GM18867 (cell line): ENCODE results near the gene XNDC1N.
"Not testable (repeated sequence)": the region's sequence is repeated elsewhere in the genome, so short reads cannot be mapped to it uniquely, and the experiment has no call there.

ENCODE experiments used
- ATAC-seq: cut with Tn5 transposase; IDR thresholded peaks from one replicate; pipeline ENCODE4 v1.9.1; 2021; ENCODE audit warnings: mild to moderate bottlenecking, moderate library complexity; ENCODE audit not compliant: unreplicated experiment

Gene XNDC1N

DNA sequence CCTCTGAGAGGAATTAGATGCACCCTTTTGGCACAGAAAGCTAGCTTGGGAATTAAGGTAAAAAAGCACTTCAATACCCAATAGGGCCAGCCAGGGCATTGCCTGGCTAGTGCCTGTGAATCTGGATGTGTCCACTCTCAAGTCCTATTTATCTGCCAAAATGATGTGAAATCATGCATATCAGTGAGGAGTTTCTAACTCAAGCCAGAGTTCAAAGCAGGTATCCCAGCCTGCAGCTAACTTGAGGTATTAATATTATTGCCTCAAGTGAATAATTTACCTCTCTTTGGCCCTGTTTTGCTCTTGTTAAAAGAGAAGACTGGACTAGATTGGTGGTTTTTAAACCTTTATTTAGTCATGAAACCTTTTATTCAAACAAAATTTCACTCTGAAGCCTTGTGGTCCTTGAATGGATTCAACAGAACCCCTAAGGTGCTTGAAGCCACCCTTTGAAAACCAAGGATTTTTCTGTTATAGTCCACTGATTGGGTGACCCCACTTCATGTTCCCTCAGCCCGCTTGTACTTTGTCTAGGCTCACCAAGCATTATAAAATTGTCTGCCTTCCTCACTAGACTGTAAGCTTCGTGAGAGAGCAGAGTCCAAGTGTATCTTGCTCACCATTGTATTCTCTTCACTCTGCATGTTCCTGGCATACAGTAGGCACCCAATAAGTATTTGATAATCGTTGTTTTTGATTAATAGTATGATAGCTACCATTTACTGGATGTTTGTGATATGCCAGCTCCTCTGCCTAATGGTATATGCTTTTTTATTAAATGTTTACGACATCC is 4.9 kb upstream of the XNDC1N start:
- ATAC-seq, result no peak

DNA sequence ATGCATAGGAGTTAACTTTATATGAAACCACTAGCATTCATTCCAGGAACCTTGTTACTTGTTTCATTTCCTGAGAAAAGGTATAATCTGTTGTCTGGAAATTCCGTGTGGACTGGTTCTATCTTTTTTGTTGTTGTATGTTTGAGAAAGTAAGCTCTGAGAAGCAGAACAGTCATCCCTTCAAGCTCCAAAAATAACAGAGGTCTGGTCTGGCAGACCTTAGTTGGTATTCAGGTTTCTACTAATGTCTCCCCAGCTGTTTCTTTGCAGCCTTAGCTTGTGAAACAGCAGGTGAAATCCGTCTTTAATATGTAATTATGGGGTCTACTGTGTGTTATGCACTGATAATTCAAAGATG is 2.8 kb upstream of the XNDC1N start:
- no peak for ATAC-seq

DNA sequence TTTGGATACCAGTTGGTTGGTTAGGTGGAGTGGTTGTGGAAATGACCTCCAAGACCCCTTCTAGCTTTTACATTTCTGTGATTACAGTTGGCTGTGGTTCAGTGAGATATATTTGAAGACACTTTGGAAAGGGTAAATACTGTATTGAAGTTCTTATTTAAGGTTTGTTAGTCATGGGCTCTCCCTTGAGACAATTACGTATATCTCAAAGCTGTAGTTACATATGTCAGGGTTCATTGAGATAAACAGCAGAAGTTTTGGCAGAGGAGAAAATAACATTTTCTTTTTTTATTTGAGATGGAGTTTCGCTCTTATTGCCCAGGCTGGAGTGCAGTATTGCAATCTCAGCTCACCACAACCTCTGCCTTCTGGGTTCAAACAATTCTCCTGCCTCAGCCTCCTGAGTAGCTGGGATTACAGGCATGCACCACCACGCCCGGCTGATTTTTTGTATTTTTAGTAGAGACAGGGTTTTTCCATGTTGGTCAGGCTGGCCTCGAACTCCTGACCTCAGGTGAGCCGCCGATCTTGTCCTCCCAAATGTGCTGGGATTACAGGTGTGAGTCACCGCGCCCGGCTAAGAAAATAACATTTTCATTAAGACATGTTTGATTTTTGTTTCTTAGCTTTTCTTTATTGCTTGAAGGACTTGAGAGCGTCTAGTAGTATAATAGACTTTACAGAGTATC is 2.3 kb upstream of the XNDC1N start:
- no peak for ATAC-seq

DNA sequence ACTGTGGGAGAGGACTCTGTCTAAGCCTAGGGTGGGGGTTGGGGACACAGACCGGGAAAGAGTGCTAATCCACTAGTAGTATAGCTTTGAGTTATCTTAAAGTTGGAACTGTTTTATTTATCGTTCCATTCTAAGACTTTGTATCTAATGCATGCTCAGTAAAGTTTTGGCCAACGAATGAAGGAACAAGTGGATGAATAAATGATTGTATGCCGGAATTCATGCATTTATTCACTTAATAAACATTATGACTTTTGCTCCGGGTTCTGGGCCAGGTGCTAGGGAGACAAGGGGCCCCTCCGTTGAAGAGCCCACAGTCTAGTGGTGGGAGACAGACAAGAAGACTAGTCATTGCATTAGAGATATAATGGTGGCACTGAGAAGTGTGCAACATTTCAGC is 1.1 kb upstream of the XNDC1N start:
- ATAC-seq, result no peak

DNA sequence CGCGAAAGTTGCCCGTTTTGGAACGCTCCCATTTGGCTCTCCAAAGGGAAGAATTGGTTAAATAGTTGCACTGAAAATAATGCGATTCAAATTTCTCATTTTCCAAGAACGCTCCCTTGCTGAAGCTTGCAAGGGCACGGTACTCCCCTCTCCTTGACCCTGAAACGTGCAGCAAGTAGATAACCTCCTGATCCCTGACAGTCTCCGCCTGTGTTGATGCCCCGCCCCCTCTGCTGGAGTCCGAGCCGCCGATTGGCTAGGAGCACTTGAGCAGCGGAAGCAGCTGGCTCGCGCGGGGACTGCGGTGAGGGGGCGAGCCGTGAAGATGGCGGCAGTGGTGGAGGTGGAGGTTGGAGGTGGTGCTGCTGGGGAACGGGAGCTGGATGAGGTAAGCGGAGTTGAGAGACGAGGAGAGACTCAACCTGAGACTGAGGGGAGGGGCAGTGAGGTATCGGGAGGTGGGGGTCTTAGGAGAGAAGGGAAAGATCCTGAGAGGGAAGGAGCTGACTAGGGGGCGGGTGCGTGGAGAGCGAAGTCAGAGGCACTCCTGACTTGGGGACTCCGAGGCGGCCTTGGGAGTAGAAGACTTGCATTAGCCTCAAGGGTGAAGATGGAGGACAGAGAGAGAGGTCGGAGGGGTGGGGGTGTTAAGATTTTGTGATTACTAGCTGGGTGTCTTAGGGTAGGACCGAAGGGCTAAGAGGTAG is 496 bp upstream of the XNDC1N start, which contains the start of gene RNF121:
Gene RNF121, plus strand, starts transcription at position 310 of the 707 bp plus-strand sequence. Its CDS starts 16 bp downstream, at position 326.
- peak; percentile 82 for ATAC-seq

DNA sequence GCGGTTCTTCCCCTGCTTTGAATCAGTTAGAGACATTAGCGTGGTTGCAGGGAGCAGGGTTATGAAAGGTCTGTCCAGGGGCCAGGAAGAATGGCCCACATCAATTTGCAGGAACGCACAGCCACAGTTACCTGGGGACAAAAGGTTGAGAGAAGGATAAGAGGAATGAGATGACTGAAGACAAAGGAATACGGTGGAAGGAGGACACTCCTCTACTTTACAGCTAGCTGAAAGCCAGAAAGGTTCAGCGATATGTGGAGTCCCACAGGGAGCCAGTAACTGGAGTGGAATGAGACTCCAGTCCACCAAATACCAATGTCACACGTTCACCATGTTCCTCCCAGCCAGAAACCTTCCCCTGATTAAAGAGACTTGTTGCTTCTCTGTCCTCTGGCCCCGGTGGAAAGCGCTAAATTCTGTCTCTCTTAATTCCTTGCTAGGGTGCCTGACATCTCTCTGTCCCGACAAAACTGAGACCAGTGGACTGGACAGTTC is 10.7 kb downstream of the XNDC1N start:
- no peak for ATAC-seq

DNA sequence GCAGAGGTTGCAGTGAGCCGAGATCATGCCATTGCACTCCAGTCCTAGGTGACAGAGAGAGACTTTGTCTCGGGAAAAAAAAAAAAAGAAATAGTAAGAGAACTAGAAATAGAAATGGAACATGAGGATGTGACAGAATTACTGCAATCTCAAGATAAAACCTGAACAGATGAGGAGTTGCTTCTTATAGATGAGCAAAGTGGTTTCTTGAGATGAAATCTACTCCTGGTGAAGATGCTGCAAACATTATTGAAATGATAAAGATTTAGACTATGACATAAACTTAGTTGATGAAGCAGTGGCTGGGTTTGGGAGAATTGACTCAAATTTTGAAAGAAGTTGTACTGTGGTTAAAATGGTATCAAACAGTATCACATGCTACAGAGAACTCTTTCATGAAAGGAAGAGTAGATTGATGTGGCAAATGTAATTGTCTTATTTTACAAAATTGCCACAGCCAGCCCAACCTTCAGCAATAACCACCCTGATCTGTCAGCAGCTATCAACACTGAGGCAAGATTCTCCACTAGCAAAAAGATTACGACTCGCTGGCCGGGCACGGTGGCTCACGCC is 13.7 kb downstream of the XNDC1N start:
- ATAC-seq, result no peak

DNA sequence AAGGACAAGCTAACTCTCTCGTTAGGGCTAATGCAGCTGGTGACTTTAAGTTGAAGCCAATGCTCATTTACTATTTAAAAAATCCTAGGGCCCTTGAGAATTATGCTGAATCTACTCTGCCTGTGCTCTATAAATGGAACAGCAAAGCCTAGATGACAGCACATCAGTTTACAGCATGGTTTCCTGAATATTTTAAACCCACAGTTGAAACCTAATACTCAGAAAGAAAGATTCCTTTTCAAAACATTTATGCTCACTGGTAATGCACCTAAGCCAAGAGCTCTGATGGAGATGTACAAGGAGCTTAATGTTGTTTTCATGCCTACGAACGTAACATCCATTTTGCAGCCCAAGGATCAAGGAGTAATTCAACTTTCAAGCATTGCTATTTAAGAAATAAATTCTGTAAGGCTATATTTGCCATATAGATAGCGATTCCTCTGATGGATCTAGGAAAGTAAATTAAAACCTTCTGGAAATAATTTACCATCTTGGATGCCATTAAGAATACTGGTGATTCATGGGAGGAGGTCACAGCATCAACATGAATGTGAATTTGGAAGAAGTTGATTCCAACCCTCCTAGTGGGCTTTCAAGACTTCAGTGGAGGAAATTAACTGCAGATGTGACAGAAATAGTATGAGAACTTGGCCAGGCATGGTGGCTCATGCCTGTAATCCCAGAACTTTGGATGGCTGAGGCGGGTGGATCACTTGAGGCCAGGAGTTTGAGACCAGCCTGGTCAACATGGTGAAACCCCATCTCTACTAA is 14.5 kb downstream of the XNDC1N start:
- no peak for ATAC-seq

DNA sequence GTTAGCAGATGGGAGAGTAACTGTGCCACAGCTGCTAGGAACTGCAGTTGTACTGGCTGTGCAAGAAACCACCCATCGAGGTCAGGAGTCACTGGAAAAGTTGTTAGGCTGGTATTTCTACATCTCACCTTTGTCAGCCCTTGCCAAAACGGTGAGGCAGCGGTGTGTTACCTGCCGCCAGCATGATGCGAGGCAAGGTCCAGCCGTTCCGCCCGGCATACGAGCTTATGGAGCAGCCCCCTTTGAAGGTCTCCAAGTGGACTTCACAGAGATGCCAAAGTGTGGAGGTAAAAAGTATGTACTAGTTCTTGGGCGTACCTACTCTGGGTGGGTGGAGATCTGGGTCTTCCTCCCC is 16.4 kb downstream of the XNDC1N start:
- ATAC-seq, result not testable (repeated sequence)

DNA sequence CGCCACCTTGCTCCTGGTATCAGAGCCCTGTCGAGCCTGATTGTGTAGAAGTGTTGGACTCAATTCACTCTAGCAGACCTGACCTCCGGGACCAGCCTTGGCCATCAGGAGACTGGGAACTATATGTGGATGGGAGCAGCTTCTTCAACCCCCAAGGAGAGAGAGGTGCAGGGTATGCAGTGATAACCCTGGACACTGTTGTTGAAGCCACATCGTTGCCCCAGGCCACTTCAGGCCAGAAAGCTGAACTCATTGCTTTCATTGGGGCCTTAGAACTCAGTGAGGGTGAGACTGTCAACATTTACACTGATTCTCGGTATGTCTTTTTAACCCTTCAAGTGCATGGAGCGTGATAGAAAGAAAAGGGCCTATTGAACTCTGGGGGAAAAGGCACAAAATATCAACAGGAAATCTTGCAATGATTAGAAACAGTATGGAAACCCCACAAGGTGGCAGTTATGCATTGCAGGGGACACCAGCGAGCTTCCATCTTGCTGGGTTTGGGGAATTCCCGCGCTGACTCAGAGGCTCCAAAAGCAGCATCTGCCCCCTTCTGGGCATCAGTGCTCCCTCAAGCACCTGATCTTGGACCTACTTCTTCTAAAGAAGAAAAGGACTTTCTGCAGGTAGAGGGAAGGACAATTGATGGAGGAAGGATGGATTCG is 16.9 kb downstream of the XNDC1N start:
- ATAC-seq, result not testable (repeated sequence)

DNA sequence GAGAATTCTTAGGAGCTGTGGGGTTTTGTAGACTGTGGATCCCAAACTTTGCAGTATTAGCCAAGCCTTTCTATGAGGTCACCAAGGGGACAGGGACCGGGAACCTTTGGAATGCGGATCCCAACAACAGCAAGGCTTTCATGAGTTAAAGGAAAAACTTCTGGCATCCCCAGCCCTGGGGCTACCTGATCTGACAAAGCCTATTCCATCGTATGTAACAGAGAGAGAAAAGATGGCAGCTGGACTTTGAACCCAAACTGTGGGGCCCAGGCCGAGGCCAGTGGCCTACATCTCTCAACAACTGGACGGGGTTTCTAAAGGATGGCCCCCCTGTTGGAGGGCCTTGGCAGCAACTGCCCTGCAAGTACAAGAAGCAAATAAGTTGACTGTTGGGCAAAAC is 17.6 kb downstream of the XNDC1N start:
- not testable (repeated sequence) for ATAC-seq

DNA sequence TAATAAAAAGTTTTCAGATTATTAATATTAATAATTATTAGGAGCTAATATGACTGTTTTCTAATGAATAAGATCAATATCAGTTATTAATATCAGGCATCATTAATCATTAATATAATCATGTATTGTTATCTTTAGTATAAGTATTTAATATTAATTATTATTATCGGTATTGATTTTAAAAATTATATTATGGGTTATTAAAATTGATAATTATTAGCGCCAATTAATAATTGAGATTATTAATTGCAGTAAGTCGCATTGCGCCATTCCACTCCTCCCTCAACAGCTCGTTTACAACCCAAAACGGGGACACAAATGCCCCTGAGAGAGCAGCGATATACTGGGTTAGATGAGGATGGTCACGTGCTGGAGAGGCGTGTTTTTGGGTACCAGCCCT is 20.2 kb downstream of the XNDC1N start:
- no peak for ATAC-seq

DNA sequence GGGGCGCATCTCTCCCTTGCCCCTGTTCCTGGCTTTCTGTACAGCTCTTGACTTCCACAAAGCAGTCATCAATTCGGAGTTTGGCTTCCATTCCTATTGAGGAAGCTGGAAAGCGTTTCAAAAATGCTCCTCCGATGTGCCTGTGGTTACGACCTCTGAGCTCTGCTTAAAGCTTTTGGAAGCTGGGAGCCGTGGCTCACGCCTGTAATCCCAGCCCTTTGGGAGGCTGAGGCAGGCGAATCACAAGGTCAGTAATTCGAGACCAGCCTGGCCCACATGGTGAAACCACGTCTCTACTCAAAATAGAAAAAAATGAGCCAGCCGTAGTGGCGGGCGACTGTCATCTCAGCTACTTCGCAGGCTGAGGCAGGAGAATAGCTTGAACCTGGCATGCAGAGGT is 27.3 kb downstream of the XNDC1N start:
- ATAC-seq, result not testable (repeated sequence)

DNA sequence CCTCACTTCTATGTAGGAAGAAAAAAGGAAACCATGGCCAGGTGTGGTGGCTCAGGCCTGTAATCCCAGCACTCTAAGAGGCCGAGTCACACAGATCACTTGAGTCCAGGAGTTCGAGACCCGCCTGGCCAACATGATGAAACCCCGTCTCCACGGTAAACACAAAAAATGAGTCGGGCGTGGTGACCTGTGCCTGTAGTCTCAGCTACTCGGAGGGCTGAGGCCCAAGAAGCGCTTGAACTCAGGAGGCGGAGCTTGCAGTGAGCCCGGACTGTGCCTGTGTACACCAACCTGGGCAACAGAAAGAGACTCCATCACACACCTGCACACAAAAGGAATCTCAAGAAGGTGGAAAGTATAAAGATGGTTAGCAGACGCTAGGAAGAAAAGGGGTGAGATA is 32.4 kb downstream of the XNDC1N start:
- no peak for ATAC-seq

DNA sequence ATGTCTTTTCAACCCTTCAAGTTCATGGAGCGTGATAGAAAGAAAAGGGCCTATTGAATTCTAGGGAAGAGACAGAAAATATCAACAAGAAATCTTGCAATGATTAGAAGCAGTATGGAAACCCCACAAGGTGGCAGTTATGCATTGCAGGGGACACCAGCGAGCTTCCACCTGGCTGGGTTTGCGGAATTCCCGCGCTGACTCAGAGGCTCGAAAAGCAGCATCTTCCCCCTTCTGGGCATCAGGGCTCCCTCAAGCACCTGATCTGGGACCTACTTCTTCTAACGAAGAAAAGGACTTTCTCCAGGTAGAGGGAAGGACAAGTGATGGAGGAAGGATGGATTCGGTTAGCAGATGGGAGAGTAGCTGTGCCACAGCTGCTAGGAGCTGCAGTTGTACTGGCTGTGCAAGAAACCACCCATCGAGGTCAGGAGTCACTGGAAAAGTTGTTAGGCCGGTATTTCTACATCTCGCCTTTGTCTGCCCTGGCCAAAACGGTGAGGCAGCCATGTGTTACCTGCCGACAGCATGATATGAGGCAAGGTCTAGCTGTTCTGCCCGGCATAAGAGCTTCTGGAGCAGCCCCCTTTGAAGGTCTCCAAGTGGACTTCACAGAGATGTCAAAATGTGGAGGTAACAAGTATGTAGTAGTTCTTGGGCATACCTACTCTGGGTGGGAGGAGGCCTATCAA is 39.1 kb downstream of the XNDC1N start:
- not testable (repeated sequence) for ATAC-seq

DNA sequence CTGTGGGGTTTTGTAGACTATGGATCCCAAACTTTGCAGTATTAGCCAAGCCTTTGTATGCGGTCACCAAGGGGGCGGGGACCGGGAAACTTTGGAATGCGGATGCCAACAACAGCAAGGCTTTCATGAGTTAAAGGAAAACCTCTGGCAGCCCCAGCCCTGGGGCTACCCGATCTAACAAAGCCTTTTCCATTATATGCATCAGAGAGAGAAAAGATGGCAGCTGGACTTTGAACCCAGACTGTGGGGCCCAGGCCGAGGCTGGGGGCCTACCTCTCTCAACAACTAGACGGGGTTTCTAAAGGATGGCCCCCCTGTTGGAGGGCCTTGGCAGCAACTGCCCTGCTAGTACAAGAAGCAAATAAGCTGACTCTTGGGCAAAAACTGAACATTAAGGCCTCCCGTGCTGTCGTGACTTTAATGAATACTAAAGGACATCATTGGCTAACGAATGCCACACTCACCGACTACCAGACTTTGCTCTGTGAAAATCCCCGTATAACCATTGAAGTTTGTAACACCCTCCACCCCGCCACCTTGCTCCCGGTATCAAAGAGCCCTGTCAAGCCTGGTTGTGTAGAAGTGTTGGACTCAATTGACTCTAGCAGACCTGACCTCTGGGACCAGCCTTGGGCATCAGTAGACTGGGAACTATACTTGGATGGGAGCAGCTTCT is 39.9 kb downstream of the XNDC1N start:
- not testable (repeated sequence) for ATAC-seq

DNA sequence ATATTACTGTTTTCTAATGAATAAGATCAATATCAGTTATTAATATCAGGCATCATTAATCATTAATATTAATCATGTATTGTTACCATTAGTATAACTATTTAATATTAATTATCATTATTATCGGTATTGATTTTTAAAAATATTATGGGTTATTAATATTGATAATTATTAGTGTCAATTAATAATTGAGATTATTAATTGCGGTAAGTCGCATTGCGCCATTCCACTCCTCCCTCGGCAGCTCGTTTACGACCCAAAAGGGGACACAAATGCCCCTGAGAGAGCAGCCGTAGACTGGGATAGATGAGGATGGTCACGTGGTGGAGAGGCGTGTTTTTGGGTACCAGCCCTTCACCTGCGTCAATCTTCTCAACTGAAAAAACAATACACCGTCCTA is 42.6 kb downstream of the XNDC1N start:
- ATAC-seq, result not testable (repeated sequence)
